ENCODE measurements around the gene PDCD1LG2.

- TF ChIP-seq EZH2 (IDR thresholded peaks at IDR 0.05; ENCODE audit: insufficient read depth, low read length), result no peak
- no peak for TF ChIP-seq CTCF (IDR thresholded peaks at IDR 0.05; ENCODE audit: insufficient read depth, low read depth, low read length)
Measured at GRCh38 chr9:5552301-5552700, 42.0 kb downstream of the PDCD1LG2 start.

Data from astrocyte (in vitro differentiated cells and primary cell).